Mucosa of descending colon (tissue), 3 donors: ENCODE data around the gene CYB5R4. TPM values are rescaled to one million over a fixed set of nuclear protein-coding genes. Genes with fewer than 3 reads are reported as not detected.

Experiments used
- ATAC-seq: fragments of 200-7000 bp; cut with Tn5 transposase; one replicate; pipeline ENCODE4 v1.9.1; 2020; ENCODE audit warnings: mild to moderate bottlenecking, moderate library complexity
- DNase-seq, 3 donors: peaks; one replicate each; pipeline ENCODE4 v3.0.0-alpha.2; 2020
- H3K36me3 ChIP-seq: fragments of 200-600 bp; one replicate; pipeline ENCODE4 v1.8.0; 2021; ENCODE audit warnings: low read depth, mild to moderate bottlenecking
- H3K4me1 ChIP-seq: fragments of 200-600 bp; one replicate; pipeline ENCODE4 v1.8.0; 2021; ENCODE audit warnings: low read depth, mild to moderate bottlenecking
- H3K4me3 ChIP-seq: fragments of 200-600 bp; one replicate; pipeline ENCODE4 v1.8.0; 2021; ENCODE audit warnings: mild to moderate bottlenecking
- H3K9me3 ChIP-seq: fragments of 200-600 bp; one replicate; pipeline ENCODE4 v1.8.0; 2021; ENCODE audit warnings: mild to moderate bottlenecking
- intact Hi-C, 2 donors: fragments of 100-400 bp; cut with DNase I in 1 of 2; cut with micrococcal nuclease in 1 of 2; formaldehyde crosslinking; loops; one replicate each; pipeline versions ENCODE4 v1.11.0 to v1.11.1; 2022; cut with DNase I, micrococcal nuclease
- total RNA-seq, 3 donors: library from RNA; stranded (reverse); fragmentation: NEBNext Ultra II Directional in 2 of 3; extraction: Animal tissue kit (Norgen Biotek cat#: 25700) in 2 of 3; gene quantifications; one replicate each; pipeline versions ENCODE4 v1.2.1 to v1.2.4, GENCODE V29; 2021 to 2023
- TF ChIP-seq, protein P1 (sequence below): fragments of 200-600 bp; IDR thresholded peaks from one replicate; pipeline ENCODE4 v1.8.0; 2022; ENCODE audit warnings: antibody characterized with exemption, mild to moderate bottlenecking
- donor health status: DM: no; HTN: no; CAD: no; lungs with moderate emphysema.
- donor health status: DM: no; HTN: no; CAD: no.
- donor health status: DM: no; HTN: yes; CAD: no.

The CYB5R4 gene
- total RNA-seq, 3 donors from 2014 or later, result 26.6 to 30.7 (median 29.0) TPM

DNA sequence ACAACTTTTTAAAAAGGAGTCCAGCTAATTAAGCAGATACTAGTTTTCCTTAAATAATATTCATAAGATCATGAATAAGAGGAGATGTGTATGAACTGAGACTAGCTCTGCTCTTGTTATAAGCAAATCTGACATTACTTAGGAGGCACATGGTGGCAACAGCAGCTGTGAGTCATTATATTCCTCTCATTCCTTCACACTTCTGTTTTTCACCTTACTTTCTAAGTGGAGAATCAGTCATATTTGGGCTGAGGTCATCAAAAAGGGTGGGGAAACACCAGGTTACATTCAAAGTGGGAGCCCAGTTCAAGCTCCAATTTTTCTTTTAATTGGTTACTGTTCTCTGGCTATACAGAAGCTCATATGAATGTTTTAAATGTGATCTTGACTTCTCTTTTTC is 12.3 kb upstream of the CYB5R4 start:
- ATAC-seq, result no peak
- no peak for DNase-seq
- intact Hi-C loops, result no loop called here
- H3K4me1 ChIP-seq, result no peaks in the 10 kb centered on the region
- no peaks in the 10 kb centered on the region for H3K9me3 ChIP-seq
- TF ChIP-seq, protein P1, sequence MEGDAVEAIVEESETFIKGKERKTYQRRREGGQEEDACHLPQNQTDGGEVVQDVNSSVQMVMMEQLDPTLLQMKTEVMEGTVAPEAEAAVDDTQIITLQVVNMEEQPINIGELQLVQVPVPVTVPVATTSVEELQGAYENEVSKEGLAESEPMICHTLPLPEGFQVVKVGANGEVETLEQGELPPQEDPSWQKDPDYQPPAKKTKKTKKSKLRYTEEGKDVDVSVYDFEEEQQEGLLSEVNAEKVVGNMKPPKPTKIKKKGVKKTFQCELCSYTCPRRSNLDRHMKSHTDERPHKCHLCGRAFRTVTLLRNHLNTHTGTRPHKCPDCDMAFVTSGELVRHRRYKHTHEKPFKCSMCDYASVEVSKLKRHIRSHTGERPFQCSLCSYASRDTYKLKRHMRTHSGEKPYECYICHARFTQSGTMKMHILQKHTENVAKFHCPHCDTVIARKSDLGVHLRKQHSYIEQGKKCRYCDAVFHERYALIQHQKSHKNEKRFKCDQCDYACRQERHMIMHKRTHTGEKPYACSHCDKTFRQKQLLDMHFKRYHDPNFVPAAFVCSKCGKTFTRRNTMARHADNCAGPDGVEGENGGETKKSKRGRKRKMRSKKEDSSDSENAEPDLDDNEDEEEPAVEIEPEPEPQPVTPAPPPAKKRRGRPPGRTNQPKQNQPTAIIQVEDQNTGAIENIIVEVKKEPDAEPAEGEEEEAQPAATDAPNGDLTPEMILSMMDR, result no peak
- H3K36me3 ChIP-seq, result no peaks in the 10 kb centered on the region
- H3K4me3 ChIP-seq, result no peak overlapping the region

DNA sequence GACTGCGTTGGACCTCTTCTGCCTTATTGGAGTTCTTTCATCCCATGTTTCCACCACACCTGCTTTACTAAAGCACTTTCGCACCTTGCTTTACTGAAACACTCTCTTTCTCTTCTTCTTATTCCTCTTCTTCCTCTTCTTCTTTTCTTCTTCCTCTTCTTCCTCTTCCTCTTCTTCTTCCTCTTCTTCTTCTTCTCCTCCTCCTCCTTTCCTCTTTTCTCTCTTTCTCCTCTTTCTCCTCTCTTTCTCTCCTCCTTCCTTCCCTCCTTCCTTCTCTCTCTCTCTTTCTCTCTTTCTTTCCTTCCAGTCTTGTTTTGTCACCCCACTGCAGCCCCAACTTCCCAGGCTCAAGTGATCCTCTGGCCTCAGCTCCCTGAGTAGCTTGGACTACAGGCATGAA is 10.4 kb upstream of the CYB5R4 start:
- H3K4me3 ChIP-seq, result no peak overlapping the region
- H3K4me1 ChIP-seq, result peaks cover 10% of the 10 kb centered on the region
- no peak for ATAC-seq
- no peaks in the 10 kb centered on the region for H3K36me3 ChIP-seq
- no peaks in the 10 kb centered on the region for H3K9me3 ChIP-seq
- intact Hi-C loops, result no loop called here
- DNase-seq, result no peak
- TF ChIP-seq, protein P1, result no peak

DNA sequence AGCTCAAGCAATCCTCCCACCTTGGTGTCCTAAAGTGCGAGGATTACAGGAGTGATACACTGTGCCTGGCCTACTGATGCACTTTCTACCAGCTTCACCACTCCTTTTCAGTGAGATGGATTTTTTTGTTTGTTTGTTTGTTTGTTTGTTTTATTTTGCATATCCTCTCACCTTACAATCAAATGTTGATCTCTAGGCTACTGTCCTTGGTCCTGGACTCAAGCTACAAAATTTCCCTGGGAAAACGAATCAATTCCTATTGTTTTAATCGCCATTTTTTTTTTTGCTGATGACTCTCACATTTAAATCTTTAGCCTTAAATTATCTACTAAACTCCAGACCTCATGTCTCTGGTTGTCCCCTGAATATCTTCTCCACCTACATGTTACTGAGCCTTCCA is 9.9 kb upstream of the CYB5R4 start:
- TF ChIP-seq, protein P1, result no peak
- intact Hi-C loops, result no loop called here
- no peak for DNase-seq
- H3K9me3 ChIP-seq, result no peaks in the 10 kb centered on the region
- no peaks in the 10 kb centered on the region for H3K36me3 ChIP-seq
- ATAC-seq, result no peak
- H3K4me3 ChIP-seq, result no peak overlapping the region
- H3K4me1 ChIP-seq, result peaks cover 10% of the 10 kb centered on the region

DNA sequence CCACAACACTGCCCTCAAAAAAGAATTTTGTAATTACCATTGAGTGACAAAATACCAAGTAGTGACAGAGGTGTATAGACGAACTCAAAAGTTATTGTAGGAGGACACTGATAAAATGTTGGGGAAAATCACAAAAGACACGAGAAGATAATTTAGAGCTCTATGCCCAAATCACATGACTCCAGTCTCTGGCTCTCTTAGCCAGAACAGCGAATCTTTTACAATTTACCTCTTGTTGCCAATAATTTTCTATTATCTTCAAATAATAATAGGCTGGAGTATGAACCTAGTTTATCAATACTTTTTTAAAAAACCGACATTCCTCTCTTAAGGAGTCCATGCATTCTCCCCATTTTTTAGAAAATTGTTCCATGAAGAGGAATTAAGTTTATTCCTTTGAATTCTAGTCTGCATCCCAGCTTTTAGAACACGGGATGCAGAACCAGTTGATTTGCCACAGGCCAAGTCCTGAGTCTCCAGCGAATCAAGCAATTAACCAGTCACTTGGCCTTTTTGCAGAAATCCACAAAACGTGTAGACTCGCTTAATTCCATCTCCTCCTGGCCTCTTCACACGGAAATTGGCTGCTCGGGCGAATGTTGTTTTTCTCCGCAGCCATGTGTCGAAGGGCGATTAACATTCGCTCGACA is 6.8 kb upstream of the CYB5R4 start:
- no peak for ATAC-seq
- Histone ChIP-seq H3K9me3 (no peaks in the 10 kb centered on the region), H3K4me1 (peaks cover 10% of the 10 kb centered on the region), H3K36me3 (no peaks in the 10 kb centered on the region), H3K4me3 (no peak overlapping the region)
- intact Hi-C loops, result no loop called here
- TF ChIP-seq, protein P1, result no peak
- no peak for DNase-seq

DNA sequence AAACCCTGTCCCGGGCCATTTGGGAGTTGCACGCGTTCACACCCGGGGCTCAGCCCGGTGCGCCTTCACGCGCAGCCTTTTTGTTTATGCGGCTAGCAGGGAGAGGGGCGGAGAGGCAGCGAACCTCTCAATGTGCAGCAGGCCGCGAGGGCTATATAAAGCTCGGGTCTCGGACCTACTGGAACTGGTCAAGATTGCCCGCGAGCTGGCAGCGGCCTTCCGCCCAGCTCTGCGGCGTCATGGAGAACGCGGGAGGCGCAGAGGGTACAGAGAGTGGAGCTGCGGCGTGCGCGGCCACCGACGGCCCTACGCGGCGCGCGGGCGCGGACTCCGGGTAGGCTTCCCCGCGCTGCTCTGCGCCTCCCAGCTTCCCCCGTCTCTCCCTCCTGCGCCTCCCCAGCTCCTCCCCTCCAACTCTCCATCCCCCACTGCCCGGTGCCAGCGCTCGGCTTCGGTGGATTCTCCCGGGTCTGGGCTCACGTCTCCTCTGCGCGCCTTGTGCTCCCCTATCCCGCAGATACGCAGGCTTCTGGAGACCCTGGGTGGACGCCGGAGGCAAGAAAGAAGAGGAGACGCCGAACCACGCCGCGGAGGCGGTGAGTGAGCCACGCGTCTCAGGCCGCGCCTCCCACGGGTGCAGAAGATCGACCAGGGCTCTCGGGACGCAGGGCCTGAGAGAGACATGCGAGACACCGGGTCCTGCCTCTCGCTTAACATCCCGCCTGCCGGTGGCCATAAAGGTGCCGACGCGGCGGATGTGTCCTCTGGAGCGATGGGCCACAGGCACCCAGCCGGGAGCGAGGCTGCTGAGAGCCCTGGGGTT is 6.1 kb upstream of the CYB5R4 start, which contains the start of gene RIPPLY2:
Gene RIPPLY2, plus strand, starts transcription at position 183 of the 823 bp plus-strand sequence. Its CDS starts 57 bp downstream, at position 240.
- no peaks in the 10 kb centered on the region for H3K9me3 ChIP-seq
- H3K4me1 ChIP-seq, result peaks cover 10% of the 10 kb centered on the region
- no peak within 1 kb of the TSS for H3K4me3 ChIP-seq
- ATAC-seq (peak; percentile 69), DNase-seq (peak in 2 of 3 donors; percentile 31 to 48)
- no peaks in the 10 kb centered on the region for H3K36me3 ChIP-seq
- TF ChIP-seq, protein P1, result no peak
- intact Hi-C loops, result no loop called here
